Colonic mucosa (tissue), 4 donors: Measurements from ENCODE around the gene FMN2. TPM values are rescaled to one million over a fixed set of nuclear protein-coding genes. Genes with fewer than 3 reads are reported as not detected.

Source experiments
- DNase-seq: peaks from one replicate; pipeline ENCODE4 v3.0.0-alpha.2; 2020
- H3K27ac ChIP-seq: fragments of 200-600 bp; one replicate; pipeline ENCODE4 v1.8.0; 2021
- H3K27me3 ChIP-seq: fragments of 200-600 bp; one replicate; pipeline ENCODE4 v1.8.0; 2021
- H3K36me3 ChIP-seq: fragments of 200-600 bp; one replicate; pipeline ENCODE4 v1.8.0; 2021
- H3K4me1 ChIP-seq: fragments of 200-600 bp; one replicate; pipeline ENCODE4 v1.8.0; 2021; ENCODE audit warnings: mild to moderate bottlenecking
- H3K4me3 ChIP-seq: fragments of 200-600 bp; one replicate; pipeline ENCODE4 v1.8.0; 2021
- H3K9ac ChIP-seq, 2 donors: one replicate each; pipeline ENCODE4 v1.7.0; 2013; ENCODE audit warnings: control low read depth in 2 of 2, low read depth in 2 of 2, low read length in 2 of 2
- H3K9me3 ChIP-seq: fragments of 200-600 bp; one replicate; pipeline ENCODE4 v1.8.0; 2021
- intact Hi-C: fragments of 100-400 bp; cut with DNase I; formaldehyde crosslinking; loops from one replicate; pipeline ENCODE4 v1.14.1; 2022
- total RNA-seq, 2 donors: library from RNA; stranded (reverse); fragmentation: NEBNext Ultra II Directional in 1 of 2; extraction: Animal tissue kit (Norgen Biotek cat#: 25700) in 1 of 2; gene quantifications; one replicate each; pipeline ENCODE4 v1.2.1, GENCODE V29; 2021
- TF ChIP-seq, protein P1 (sequence below): fragments of 200-600 bp; IDR thresholded peaks from one replicate; pipeline ENCODE4 v1.8.0; 2022; ENCODE audit warnings: antibody characterized with exemption, mild to moderate bottlenecking
- donor health status: healthy.
- donor health status: DM: no; HTN: no; CAD: no.
- donor health status: DM: no; HTN: no; CAD: no.

The FMN2 gene
- total RNA-seq, 2 donors from 2014 or later = 0.62 to 3.0 TPM

DNA sequence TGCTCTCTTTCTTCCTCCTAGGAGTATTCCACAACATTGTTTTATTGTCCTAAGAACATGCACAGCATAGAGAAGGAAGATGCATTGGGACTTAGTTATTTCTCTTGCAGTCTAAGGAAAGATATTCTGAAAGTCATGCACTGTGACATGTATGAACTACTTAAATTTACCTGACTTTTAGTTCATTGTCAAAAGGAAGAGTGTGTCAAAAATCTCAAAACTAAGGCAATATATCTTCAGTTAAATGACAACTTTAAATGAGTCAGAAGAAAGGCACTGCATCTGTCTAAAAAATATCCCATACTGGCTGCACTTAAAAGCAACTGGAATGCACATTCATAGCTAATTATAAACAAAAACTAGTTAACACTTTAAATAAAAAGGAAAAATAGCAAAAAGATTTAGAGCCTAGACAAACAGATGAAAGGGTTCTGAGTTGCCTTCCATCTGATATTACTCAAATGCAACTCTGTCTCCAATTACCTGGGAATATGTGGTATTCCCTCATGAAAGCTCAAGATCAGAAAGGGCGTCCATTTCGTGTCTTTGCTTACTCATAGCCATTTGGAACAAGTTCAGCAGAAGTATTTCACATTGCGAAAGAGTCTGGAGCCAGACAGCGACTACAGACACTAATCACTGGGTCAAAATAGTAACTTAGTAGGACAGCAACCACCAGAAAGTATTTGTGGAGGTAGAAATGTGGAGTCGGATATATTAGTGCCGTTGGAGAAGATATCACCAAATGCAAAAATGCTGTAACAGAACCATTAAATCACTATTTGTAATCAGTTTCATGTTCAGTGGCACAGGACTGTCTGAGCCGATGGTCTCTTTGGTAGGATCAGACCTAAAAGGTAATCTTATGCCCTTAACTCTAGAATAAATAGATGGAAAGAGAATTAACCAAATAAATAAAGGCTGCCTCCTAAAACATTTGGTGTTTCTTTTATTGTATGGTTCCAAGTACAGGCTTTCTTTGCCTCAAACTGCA is 294.6 kb downstream of the FMN2 start:
- Histone ChIP-seq H3K27me3 (no peaks in the 10 kb centered on the region), H3K36me3 (no peaks in the 10 kb centered on the region), H3K4me1 (no peaks in the 10 kb centered on the region), H3K9ac (no peak overlapping the region), H3K4me3 (no peak overlapping the region), H3K9me3 (no peaks in the 10 kb centered on the region), H3K27ac (no peak overlapping the region)
- TF ChIP-seq, protein P1, sequence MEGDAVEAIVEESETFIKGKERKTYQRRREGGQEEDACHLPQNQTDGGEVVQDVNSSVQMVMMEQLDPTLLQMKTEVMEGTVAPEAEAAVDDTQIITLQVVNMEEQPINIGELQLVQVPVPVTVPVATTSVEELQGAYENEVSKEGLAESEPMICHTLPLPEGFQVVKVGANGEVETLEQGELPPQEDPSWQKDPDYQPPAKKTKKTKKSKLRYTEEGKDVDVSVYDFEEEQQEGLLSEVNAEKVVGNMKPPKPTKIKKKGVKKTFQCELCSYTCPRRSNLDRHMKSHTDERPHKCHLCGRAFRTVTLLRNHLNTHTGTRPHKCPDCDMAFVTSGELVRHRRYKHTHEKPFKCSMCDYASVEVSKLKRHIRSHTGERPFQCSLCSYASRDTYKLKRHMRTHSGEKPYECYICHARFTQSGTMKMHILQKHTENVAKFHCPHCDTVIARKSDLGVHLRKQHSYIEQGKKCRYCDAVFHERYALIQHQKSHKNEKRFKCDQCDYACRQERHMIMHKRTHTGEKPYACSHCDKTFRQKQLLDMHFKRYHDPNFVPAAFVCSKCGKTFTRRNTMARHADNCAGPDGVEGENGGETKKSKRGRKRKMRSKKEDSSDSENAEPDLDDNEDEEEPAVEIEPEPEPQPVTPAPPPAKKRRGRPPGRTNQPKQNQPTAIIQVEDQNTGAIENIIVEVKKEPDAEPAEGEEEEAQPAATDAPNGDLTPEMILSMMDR = no peak
- DNase-seq = no peak
- intact Hi-C loops = no loop called here

DNA sequence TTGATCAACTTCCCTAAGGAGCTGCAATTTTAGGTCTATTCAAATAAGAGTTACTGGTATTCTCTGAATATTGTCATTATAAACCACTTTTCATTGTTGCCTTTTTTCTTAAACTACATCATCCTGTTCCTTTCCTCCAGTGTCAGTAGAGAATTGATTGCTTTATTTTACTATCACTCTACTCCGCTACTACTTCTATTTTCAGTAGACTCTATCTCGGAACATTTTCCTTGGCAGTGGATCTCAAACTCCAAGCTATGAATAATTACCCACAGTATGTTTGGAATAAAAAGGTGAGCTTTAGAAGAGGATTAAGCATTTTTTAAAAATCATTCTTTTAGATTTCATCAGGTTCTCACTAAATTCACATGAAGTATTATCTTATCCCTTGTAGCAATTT is 295.4 kb downstream of the FMN2 start:
- Histone ChIP-seq H3K4me3 (no peak overlapping the region), H3K9me3 (no peaks in the 10 kb centered on the region), H3K9ac (no peak overlapping the region), H3K36me3 (no peaks in the 10 kb centered on the region), H3K27me3 (no peaks in the 10 kb centered on the region), H3K4me1 (no peaks in the 10 kb centered on the region), H3K27ac (no peak overlapping the region)
- TF ChIP-seq, protein P1 = no peak
- DNase-seq = no peak
- intact Hi-C loops = no loop called here

DNA sequence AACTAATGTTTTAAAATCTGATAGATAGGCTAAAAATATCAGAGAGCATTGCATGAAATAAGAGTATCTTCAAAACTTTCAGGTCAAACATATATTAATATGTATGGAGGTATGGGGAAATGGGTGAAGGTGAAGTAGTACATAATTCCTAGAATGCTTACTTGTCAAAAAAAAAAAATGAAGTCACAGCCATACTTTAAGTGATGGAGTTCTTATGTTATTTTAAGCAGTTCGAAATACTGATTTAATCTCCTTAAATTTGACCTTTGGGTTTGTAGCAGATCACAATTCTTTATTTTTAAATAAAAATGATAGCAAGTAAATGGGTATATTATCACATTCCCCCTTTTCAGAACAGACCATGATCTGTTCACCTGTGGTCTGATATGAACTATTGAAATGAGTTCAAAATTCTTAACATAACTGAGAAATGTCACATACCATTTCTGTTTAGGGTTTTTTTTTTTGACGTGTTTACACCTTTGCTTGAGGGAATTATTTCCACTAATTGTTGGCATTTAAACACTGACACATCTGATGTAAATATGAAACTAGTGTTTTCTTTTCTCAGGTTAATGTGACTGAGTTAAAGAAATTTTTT is 300.1 kb downstream of the FMN2 start:
- Histone ChIP-seq H3K9ac (no peak overlapping the region), H3K9me3 (no peaks in the 10 kb centered on the region), H3K4me3 (no peak overlapping the region), H3K4me1 (no peaks in the 10 kb centered on the region), H3K27ac (no peak overlapping the region), H3K36me3 (no peaks in the 10 kb centered on the region), H3K27me3 (no peaks in the 10 kb centered on the region)
- DNase-seq = no peak
- intact Hi-C loops = no loop called here
- TF ChIP-seq, protein P1 = no peak

DNA sequence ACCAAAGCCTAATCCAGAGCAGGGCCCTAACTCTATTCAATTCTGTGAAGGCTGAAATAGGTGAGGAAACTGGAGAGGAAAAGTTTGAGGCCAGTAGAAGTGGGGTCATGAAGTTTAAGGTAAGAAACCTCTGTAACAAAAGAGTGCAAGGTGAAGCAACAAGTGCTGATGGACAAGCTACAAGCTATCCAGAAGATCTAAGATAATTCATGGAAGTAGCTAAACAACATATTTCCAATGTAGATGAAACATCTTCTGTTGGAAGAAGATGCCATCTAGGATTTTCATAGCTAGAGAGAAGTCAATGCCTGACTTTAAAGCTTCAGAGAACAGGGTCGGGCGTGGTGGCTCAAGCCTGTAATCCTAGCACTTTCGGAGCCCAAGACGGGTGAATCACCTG is 302.7 kb downstream of the FMN2 start:
- H3K36me3 ChIP-seq = no peaks in the 10 kb centered on the region
- H3K4me1 ChIP-seq = no peaks in the 10 kb centered on the region
- H3K27ac ChIP-seq = no peak overlapping the region
- no peaks in the 10 kb centered on the region for H3K9me3 ChIP-seq
- H3K27me3 ChIP-seq = no peaks in the 10 kb centered on the region
- H3K4me3 ChIP-seq = no peak overlapping the region
- TF ChIP-seq, protein P1 = no peak
- H3K9ac ChIP-seq = no peak overlapping the region
- intact Hi-C loops = no loop called here
- no peak for DNase-seq

DNA sequence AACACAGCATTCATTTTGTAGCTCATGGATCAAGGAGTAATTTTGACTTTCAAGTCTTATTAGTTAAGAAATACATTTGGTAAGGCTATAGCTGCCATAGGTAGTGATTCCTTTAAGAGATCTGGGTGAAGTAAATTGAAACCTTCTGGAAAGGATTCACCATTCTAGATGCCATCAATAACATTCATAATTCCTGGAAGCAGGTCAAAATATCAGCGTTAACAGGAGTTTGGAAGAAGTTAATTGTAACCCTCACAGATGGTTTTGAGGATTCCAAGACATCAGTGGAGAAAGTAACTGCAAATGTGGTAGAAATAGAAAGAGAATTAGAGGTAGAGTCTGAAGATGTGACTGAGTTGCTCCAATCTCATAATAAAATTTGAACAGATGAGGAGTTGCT is 303.7 kb downstream of the FMN2 start:
- DNase-seq = no peak
- H3K27me3 ChIP-seq = no peaks in the 10 kb centered on the region
- TF ChIP-seq, protein P1 = no peak
- no peak overlapping the region for H3K27ac ChIP-seq
- no peak overlapping the region for H3K9ac ChIP-seq
- H3K4me3 ChIP-seq = no peak overlapping the region
- H3K9me3 ChIP-seq = no peaks in the 10 kb centered on the region
- no peaks in the 10 kb centered on the region for H3K4me1 ChIP-seq
- H3K36me3 ChIP-seq = no peaks in the 10 kb centered on the region
- intact Hi-C loops = no loop called here
